ENCODE measurements around the gene ELAC2. TPM values are rescaled to one million over a fixed set of nuclear protein-coding genes. Genes with fewer than 3 reads are reported as not detected.

ELAC2 gene
- total and polyA plus RNA-seq, 10 of the 15 experiments (the other 5 are each of a cell fraction or from before 2014, with no cell fraction given) = 5.1 to 146 (median 79.4) TPM

GRCh38 chr17:13030459-13031300, 12.9 kb upstream of the ELAC2 start:
- BruUV-seq (replicated peaks) = no TSS peak
- no peaks in the 10 kb centered on the region for H3K79me2 ChIP-seq (ENCODE audit: control insufficient read depth, insufficient read depth, low read length)
- no peak overlapping the region for H3K9ac ChIP-seq (ENCODE audit: control insufficient read depth, insufficient read depth, low read length)
- intact Hi-C loops (cut with micrococcal nuclease; ENCODE audit: unreplicated experiment) (loop anchor here (2.0 kb wide), 1 partner anchor 850 kb away; no protein-coding TSS in a partner anchor), in situ Hi-C loops (cut with MboI) (no loop called here)
- no peak overlapping the region for H3K4me2 ChIP-seq (ENCODE audit: control insufficient read depth, insufficient read depth)
- SMC1A ChIA-PET (ENCODE audit: uncharacterized antibody, unreplicated experiment) = interaction anchor here (0.9 to 3.3 kb wide), 14 partner anchors 9 to 1895 kb away, joined by 3 to 31 read pairs (median 5); partner anchors contain the start of gene ELAC2
- 26% methylated on average over 11 of the region's 11 CpGs for WGBS (ENCODE audit: insufficient coverage, insufficient replicate concordance, low lambda C conversion rate, missing lambda C conversion rate)
- H3K4me1 ChIP-seq (ENCODE audit: control insufficient read depth, insufficient read depth, low read length) = no peaks in the 10 kb centered on the region
- H3K36me3 ChIP-seq (ENCODE audit: control insufficient read depth in 2 of 2, insufficient read depth in 2 of 2, low read length in 1 of 2) = no peaks in the 10 kb centered on the region
- TF ChIP-seq PBX3 (IDR thresholded peaks at IDR 0.05; ENCODE audit: insufficient replicate concordance, low read depth, low read length) (no peak), RAD21 (IDR thresholded peaks at IDR 0.05; ENCODE audit: insufficient read depth, low read depth, low read length) (peak; percentile 56), CTCF (IDR thresholded peaks at IDR 0.05 in 2 of 3, conservative IDR thresholded peaks at IDR 0.05 in 1 of 3; ENCODE audit: control insufficient read depth in 2 of 3, extremely low read depth in 1 of 3, insufficient read depth in 1 of 3, low read depth in 3 of 3, low read length in 3 of 3) (peak; percentile 71 to 74 (median 73)), SMC3 (IDR thresholded peaks at IDR 0.05; ENCODE audit: borderline replicate concordance, low read length) (peak; percentile 27; the same call in 1 of the 2 replicates)
- H3K27ac ChIP-seq (ENCODE audit: control insufficient read depth, insufficient read depth) = no peak overlapping the region
- FAIRE-seq (peak; percentile 7), DNase-seq (ENCODE audit: low read depth, low spot score) (no peak), ATAC-seq (peak; percentile 79)
- H2AFZ ChIP-seq (ENCODE audit: control insufficient read depth, low read depth, low read length) = no peak overlapping the region
- H4K20me1 ChIP-seq (ENCODE audit: control insufficient read depth, insufficient read depth) = no peaks in the 10 kb centered on the region
- POLR2A ChIA-PET = interaction anchor here (1.1 kb wide), 1 partner anchor 13 kb away, joined by 3 read pairs; the partner anchor contains the start of gene ELAC2
- no peaks in the 10 kb centered on the region for H3K27me3 ChIP-seq (replicated peaks in 1 of 2; ENCODE audit: control insufficient read depth in 2 of 2, insufficient read depth in 2 of 2, low read length in 1 of 2)
- H3K9me3 ChIP-seq (replicated peaks; ENCODE audit: control insufficient read depth, insufficient read depth, low read length) = no peaks in the 10 kb centered on the region; the same call in 2 of the 3 replicates
- CTCF ChIA-PET = interaction anchor here (0.6 to 5.6 kb wide), 55 partner anchors 9 to 1896 kb away, joined by 3 to 137 read pairs (median 4); partner anchors contain the start of genes ELAC2 and ZNF18
- RAD21 ChIA-PET (ENCODE audit: unreplicated experiment) = interaction anchor here (1.0 to 2.8 kb wide), 5 partner anchors 12 to 850 kb away, joined by 3 to 21 read pairs (median 3); partner anchors contain the start of gene ELAC2
- H3K4me3 ChIP-seq = no peak overlapping the region

Measured in GM12878 (cell line).